Peyer's patch (tissue), 4 donors: ENCODE measurements around the gene NAA50. TPM values are rescaled to one million over a fixed set of nuclear protein-coding genes. Genes with fewer than 3 reads are reported as not detected.

ENCODE experiments used
- DNase-seq, 3 donors: peaks; one replicate each; pipeline ENCODE4 v3.0.0-alpha.2; 2017 to 2019
- H3K27ac ChIP-seq, 4 donors: fragments of 200-600 bp; sonication (generic); one replicate each; pipeline ENCODE4 v1.5.1; 2016 to 2019
- H3K27me3 ChIP-seq, 2 donors: fragments of 200-600 bp; sonication (generic); one replicate each; pipeline ENCODE4 v1.5.1; 2019
- H3K36me3 ChIP-seq, 3 donors: fragments of 200-600 bp; sonication (generic); one replicate each; pipeline ENCODE4 v1.5.1; 2016 to 2019
- H3K4me1 ChIP-seq, 4 donors: fragments of 200-600 bp; sonication (generic); one replicate each; pipeline ENCODE4 v1.5.1; 2016 to 2019
- H3K4me3 ChIP-seq, 4 donors: fragments of 200-600 bp; sonication (generic); 1 replicate in 3 of 4; 2 replicates in 1 of 4; pipeline ENCODE4 v1.5.1; 2016 to 2019; ENCODE audit warnings: mild to moderate bottlenecking in 1 of 4
- H3K9me3 ChIP-seq, 4 donors: fragments of 200-600 bp; sonication (generic); one replicate each; pipeline ENCODE4 v1.5.1; 2016 to 2019; ENCODE audit warnings: mild to moderate bottlenecking in 1 of 4
- CTCF ChIP-seq, 6 experiments: fragments of 450-650 bp in 4 of 6; fragments of 200-600 bp in 2 of 6; sonication (generic) in 1 of 6; IDR thresholded peaks; one replicate each; pipeline ENCODE4 v1.5.1; 2017 to 2019; ENCODE audit warnings: antibody characterized with exemption in 6 of 6, mild to moderate bottlenecking in 3 of 6, moderate library complexity in 1 of 6
- POLR2A ChIP-seq, 2 donors: fragments of 450-650 bp; IDR thresholded peaks; one replicate each; pipeline ENCODE4 v1.5.1; 2017; ENCODE audit warnings: antibody characterized with exemption in 2 of 2, mild to moderate bottlenecking in 2 of 2, moderate library complexity in 2 of 2
- total RNA-seq, 4 donors: library from RNA; depleted of rRNA; stranded (reverse); fragments of >200 nt; gene quantifications; one replicate each; pipeline ENCODE4 v1.1.0, GENCODE V29; 2016

The NAA50 gene
- total RNA-seq, 4 donors from 2014 or later, result 46.2 to 85.9 (median 62.6) TPM

GRCh38 chr3:113668015-113668414 is 78.0 kb downstream of the NAA50 start:
- H3K27ac ChIP-seq, result no peak overlapping the region

More at GRCh38 chr3:113668015-113668414, 78.0 kb downstream of the NAA50 start:
- Histone ChIP-seq H3K27me3 (no peaks in the 10 kb centered on the region), H3K36me3 (peaks cover 0 to 9% (median 0%) of the 10 kb centered on the region in 3 donors), H3K4me1 (peaks cover 0 to 16% (median 0%) of the 10 kb centered on the region in 4 donors), H3K4me3 (no peak overlapping the region), H3K9me3 (no peaks in the 10 kb centered on the region)
- TF ChIP-seq CTCF (IDR thresholded peaks at IDR 0.05) (no peak), POLR2A (IDR thresholded peaks at IDR 0.05) (no peak)
- peak in 1 of 3 donors; percentile 46 for DNase-seq

Other genes with a start within 250 kb of the NAA50 start
- gene SPICE1, start 231.1 kb downstream of the NAA50 start, total RNA-seq, result 10 to 100 TPM; 15.2 to 39.6 (median 20.6) TPM
- 100 to 1,000 TPM in 2 of 4 donors, 10 to 100 TPM in 2; 62.5 to 116 (median 91.6) TPM for gene SIDT1, start 213.7 kb downstream of the NAA50 start, total RNA-seq
- 10 to 100 TPM; 20.6 to 42.2 (median 32.5) TPM for gene USF3, start 49.6 kb downstream of the NAA50 start, total RNA-seq
- 10 to 100 TPM; 23.4 to 43.6 (median 28.7) TPM for gene ATP6V1A, start 786 bp upstream of the NAA50 start, total RNA-seq
- 10 to 100 TPM; 20.6 to 48.0 (median 30.0) TPM for gene GRAMD1C, start 92.5 kb upstream of the NAA50 start, total RNA-seq
- gene ZDHHC23, start 201.8 kb upstream of the NAA50 start, total RNA-seq, result 10 to 100 TPM; 15.7 to 27.2 (median 25.2) TPM